WI38 (cell line): ENCODE measurements around the gene ANKMY1.

Source experiments
- H3K4me3 ChIP-seq: 2 replicates; pipeline ENCODE4 v1.5.1; 2011; ENCODE audit warnings: low read depth, mild to moderate bottlenecking, control low read depth, low read length
- CTCF ChIP-seq: IDR thresholded peaks from 2 replicates; pipeline ENCODE4 v1.5.1; 2012; ENCODE audit warnings: low read depth, mild to moderate bottlenecking, control low read depth, low read length

Gene ANKMY1

DNA sequence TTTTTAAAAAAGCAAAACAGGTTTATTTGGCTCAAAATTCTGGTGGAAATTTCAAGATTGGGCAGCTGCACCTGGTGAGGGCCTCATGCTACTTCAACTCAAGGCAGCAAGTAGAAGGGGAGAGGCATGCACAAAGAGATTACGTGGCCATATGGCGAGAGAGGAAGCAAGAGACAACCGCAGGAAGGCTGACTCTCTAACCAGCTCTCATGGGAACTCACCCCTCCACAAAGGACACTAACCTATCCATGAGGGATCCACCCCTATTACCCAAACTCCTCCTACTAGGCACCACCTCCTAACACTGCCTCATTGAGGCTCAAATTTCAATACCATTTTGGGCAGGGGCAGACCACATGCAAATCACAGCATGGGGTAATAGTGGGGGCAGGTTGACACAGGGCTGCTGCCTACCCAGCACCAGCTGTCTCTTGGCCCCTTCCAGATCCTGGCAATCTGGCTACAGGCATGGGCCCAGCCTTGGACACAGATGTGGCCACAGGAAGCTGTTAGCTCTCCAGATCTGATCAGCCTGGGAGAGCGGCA lies 26.8 kb upstream of the ANKMY1 start:
- no peak overlapping the region for H3K4me3 ChIP-seq
- no peak for TF ChIP-seq CTCF

DNA sequence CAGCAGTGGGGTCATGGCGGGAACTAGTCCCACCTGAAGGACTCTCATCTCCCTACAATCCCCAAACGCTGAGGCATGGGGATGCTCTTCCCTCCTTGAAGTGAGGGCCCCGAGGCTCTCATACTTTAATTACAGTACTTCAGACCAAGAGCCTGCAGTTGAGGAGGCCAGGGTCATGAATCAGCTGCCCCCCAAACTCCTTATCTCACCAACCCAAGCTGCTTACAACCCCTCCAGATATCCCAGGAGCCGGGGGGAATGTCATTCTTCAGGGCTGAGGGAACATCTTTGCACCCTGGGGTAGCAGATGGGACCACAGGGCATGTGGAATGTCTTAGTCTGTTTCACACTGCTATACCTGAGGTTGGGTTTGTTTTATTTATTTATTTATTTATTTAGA lies 26.0 kb upstream of the ANKMY1 start:
- no peak overlapping the region for H3K4me3 ChIP-seq
- TF ChIP-seq CTCF, result no peak

GRCh38 chr2:240582781-240583180 lies 25.0 kb upstream of the ANKMY1 start:
- no peak overlapping the region for H3K4me3 ChIP-seq
- no peak for TF ChIP-seq CTCF

DNA sequence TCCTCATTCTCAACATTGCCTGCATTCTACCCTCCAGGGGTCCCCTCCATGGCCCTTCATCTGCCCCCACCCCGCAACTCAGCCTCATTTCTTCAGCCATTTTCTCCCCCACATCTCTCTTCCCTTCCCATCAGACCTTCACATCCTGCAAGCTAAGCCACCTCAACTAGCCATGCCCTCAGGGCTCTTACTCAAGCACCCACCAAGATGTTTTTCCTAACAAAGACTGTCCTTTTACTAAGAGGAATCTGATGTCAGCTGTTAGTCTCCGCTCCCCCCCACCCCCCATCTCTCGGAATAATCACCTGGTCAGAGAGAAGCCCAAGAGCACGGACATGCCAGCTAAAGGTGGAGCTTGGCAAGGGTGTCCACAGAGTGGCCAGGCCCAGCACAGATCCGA lies 24.0 kb upstream of the ANKMY1 start:
- H3K4me3 ChIP-seq, result no peak overlapping the region
- TF ChIP-seq CTCF, result no peak

DNA sequence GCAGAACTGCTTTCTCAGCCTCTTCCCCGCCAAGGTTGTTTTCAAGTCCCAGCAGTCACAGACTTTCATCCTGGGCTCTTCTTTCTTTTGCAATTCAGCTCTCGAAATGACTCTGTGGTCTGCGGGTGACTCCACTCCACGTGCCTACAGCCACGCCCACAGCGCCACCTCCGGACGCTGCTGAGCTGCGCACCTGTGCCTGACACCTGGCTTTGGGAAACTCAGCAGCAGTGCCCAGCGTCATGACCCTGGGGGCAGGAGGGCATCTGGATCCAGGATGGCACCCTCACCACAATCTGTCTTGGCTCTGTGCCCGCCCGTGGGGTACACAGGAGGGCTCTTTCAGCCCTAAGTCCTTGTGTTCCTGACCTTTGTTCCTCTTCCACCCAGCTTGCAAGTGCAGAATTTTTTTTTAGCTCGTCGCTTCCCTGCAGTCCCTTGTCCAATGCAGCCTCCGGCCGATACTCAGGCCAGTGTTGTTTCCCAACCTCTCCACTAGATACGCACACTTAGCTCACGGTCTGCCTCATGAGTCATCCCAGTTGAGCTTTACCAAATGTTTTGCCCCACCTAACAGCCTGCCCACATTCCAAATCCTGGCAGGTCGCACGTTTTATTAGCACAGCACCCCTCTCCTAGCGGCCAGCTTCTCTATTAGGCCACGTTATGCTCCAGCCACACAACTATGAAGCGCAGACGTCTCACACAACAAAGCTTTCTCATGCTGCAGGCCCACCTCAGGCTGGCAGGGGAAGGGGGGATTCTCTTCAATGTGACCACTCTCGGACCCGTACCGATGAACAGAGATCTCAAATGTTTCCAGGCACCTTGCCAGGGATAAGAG lies 22.2 kb upstream of the ANKMY1 start:
- H3K4me3 ChIP-seq, result no peak overlapping the region

DNA sequence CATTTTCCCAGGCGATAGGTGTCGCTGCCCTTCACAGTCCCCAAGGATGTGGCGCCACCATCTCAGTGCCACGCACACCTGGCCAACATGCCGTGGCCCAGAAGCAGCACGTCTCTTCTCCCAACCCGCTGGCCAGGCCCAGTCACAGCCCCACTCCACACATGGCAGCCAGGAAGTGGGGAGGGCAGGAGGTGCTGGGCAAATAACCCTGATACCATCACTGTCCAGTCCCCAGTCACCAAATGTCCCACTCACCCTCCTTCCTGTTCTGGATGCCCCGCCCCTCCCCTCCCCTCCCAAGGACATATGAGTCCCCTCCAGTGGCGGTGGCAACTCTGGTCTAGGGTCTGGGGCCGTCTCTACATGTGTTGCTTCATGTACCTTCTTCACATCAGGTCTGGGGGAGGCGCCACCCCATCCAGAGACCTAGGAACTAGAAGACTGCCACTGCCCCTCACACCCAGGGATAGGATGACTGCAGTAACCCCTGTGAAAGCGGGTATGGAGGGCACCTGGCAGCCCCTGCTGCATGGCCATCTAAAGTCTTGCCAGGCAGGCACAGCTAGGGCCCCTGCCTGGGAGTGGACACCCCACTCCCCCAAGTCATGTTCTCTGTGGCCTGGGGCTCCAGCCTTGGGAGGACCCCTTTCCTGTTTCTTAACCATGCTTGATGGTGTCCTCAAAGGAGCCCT lies 21.4 kb upstream of the ANKMY1 start:
- no peak for TF ChIP-seq CTCF

More for the DNA sequence above, 22.2 kb upstream of the ANKMY1 start:
- no peak for TF ChIP-seq CTCF

DNA sequence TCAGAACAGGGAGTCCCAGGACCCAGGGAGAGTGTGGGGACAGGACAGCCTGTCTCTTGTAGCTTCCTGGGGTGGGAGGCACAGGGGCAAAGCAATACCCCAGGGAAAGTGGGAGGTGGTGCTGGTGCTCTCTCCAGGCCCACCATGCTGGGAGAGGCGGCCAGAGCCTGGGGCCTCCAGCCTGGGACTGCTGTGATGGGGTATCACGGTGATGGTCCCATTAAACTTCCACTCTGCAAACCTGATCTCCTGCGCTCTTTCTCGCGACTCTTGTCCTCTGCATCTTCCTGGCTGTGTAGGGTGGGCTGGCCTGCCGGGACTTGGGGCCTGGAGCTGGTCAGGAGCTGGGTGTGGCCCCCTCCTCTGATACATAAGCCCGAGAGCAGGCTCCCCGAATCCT lies 20.7 kb upstream of the ANKMY1 start:
- TF ChIP-seq CTCF, result no peak
- no peak overlapping the region for H3K4me3 ChIP-seq

More for the DNA sequence above, 21.4 kb upstream of the ANKMY1 start:
- no peak overlapping the region for H3K4me3 ChIP-seq
